GM21515 (cell line): ENCODE data around the gene KCNQ4.

Experiments
- ATAC-seq: cut with Tn5 transposase; IDR thresholded peaks from one replicate; pipeline ENCODE4 v1.9.1; 2021; ENCODE audit not compliant: unreplicated experiment

The KCNQ4 gene

GRCh38 chr1:40776236-40777072 is 7.1 kb upstream of the KCNQ4 start:
- no peak for ATAC-seq

DNA sequence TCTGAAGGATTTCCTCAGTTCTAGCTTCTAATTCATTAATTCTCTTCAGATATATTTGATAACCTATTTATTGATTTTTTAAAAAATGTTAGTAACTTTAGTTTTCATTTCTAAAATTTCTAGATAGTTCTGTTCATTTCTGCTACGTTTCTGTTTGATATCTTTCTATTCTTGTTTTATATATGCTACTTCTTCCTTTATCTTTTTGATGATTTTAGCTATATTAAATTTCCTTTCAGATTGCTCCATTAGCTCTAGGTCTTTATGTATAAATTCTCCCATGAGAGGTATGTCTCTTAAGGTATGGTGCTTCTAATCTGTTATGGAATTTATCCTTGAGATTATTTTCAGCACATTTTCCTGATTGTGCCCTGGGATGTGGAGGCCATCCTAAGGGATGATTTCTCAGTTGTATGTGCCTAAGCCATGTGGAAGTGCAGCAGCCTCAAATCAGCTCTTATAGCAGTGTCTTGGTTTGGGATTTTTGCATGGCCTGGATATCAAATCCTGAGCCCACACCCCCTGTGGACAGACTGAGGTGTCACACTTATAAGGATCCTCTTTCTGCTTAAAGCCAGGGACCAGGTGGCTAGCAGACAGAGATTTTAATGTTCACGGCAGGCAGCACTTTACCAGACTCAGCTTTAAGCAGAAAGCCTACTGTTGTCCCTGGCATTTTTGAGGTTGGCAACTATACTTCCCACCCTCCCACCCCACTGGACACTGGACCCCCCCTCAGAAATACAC is 6.2 kb upstream of the KCNQ4 start:
- no peak for ATAC-seq

GRCh38 chr1:40780678-40781607 is 2.6 kb upstream of the KCNQ4 start:
- no peak for ATAC-seq

DNA sequence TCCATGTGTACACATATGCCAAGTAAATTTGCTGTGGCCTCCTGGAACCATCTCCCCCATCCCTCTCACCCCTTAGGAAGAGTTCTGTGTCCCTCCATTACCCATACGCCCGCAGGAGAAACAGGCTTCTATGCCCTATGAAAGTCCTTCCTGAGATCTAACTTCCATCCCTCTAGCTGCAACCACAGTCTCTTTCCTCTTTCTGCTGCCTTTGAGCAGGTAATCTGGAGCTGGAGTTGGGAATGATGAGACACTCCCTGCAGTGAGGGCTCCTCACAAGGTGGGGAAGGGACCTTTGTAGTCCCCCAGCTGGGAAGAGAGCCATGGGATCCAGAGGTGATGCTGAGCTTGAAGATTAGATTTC is 2.0 kb upstream of the KCNQ4 start:
- no peak for ATAC-seq

DNA sequence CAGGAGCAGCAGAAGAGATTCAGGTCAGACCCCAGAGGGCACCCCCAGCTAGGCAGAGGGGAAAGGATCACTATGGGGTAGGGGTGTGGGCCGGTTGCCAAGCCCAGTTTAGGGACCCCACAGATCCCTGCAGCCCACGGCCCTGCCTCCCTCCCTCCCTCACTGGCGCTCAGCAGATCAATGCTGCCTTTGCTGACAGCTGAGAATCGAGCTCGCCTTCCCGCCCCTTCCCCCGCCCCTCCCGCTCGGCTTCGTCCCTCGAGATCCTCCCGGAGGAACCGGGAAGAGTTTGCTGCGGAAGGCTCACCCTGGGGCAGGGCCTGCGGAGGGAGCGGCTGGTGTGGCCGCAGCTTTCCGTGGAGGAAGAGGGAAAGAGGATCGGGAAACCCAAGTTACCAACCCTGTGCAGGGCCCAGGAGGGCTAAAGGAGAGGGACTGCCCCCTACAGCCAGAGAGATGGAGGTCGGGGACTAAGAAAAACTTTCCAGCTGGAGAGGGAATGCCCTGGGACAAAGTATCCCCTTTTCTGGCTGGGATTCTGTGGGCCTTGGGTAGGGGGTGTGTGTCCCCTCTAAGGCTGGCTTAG is 1.1 kb upstream of the KCNQ4 start:
- ATAC-seq: no peak

DNA sequence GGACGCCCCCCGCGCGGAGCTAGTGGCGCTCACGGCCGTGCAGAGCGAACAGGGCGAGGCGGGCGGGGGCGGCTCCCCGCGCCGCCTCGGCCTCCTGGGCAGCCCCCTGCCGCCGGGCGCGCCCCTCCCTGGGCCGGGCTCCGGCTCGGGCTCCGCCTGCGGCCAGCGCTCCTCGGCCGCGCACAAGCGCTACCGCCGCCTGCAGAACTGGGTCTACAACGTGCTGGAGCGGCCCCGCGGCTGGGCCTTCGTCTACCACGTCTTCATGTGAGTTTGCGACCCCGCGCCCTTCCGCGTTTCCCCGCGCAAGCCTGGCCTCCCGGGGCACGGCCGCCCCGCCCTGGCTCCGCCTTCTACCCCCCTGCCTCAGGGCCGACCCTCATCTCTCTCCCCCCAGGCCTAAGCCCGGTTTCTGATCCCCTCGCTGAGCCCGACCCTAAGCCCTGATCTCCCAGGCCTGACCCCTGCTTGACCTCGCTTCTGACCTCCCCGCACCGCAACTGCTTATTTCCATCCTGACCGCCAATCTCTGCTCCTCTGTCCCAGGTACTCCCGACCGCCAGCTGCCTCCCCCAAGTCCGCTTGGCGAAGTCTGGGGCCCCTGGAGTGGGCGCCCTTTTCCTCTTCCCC is 669 bp downstream of the KCNQ4 start:
- no peak for ATAC-seq

GRCh38 chr1:40784771-40785151 is 1.2 kb downstream of the KCNQ4 start:
- ATAC-seq: no peak

GRCh38 chr1:40785446-40785845 is 1.9 kb downstream of the KCNQ4 start:
- no peak for ATAC-seq

DNA sequence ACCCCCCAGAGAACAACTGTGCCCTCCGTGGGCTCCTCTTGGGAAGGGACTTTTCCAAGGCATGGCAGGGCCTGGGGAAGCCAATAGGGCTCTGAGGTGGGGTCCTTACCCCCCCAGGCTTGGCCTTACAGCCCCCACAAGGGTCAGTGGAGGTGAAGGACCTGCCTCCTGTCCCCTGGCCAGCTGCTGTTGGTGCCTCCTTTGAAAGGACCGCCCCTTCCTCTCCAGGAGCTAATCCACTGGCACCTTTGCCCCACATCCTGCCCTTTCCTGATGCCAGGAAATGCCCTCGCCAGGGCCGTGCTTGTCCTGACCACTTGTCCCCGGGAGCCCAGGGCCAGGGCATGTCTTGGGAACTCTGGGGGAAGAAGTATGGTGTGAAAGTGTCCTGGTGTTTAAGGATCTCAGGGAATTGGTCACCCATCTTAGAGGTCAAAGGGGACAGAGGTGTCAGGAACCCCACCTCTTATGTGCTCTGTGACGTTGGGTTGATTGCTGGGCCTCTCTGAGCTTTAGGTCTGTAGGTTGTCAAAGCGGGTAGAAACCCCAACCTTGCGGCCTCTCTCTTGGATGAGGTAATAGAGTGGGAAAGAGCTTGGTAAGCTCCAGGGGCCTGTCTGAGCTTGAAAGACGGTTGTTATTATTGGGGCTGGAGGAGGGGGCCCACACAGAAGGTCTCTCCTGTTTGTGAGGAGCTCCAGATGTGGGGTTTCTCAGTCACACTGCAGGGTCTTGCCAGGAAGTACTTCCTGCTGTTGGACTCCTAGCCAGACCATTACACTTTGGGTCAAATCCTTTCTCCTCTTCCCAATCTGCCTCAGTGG is 2.8 kb downstream of the KCNQ4 start:
- ATAC-seq: no peak

DNA sequence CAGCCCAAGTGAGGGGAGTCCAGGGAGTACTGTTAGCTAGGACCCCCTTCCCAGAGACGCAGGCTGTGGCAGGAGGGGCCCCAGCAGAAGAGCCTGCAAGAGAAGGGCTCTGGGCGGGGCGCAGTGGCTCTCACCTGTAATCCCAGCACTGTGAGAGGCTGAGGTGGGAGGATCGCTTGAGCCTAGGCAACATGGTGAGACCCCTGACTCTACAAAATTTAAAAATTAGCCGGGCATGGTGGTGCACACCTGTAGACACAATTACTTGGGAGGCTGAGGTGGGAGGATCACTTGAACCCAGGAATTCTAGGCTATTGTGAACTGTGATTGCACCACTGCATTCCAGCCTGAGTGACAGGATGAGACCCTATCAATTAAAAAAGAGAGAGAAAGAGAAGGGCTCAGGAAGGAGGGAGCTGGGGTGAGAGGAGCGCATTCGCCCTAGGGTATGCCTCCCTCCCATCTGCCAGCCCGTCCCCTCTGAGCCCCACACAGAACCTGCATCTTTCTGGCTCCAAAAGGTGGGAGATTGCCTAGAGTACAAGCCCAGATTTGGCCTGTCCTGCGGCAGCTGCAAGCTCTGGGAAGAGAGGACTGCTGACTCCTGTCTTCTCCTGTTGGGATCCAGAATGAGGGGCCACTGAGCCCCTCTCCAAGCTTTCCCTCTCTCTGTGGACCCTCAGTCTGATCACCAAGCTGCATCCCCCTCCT is 3.6 kb downstream of the KCNQ4 start:
- ATAC-seq: no peak

- no peak for ATAC-seq
Measured at GRCh38 chr1:40787737-40788560, 4.4 kb downstream of the KCNQ4 start.

GRCh38 chr1:40788561-40789341 is 5.2 kb downstream of the KCNQ4 start:
- ATAC-seq: no peak

GRCh38 chr1:40789342-40789598 is 5.7 kb downstream of the KCNQ4 start:
- no peak for ATAC-seq

GRCh38 chr1:40789661-40790430 is 6.3 kb downstream of the KCNQ4 start:
- ATAC-seq: no peak

GRCh38 chr1:40792036-40792435 is 8.4 kb downstream of the KCNQ4 start:
- no peak for ATAC-seq

GRCh38 chr1:40793617-40794016 is 10.0 kb downstream of the KCNQ4 start:
- no peak for ATAC-seq

GRCh38 chr1:40794048-40794447 is 10.5 kb downstream of the KCNQ4 start:
- no peak for ATAC-seq
